ES-I3 (cell line): Measurements from ENCODE around the gene RNF123.
A peak's percentile ranks its signal among the peaks of the same experiment; 100 is the strongest.

ENCODE experiments used
- H3K36me3 ChIP-seq: 2 replicates; pipeline ENCODE4 v1.6.1; 2013; ENCODE audit warnings: mild to moderate bottlenecking, low read length, control low read depth, moderate library complexity; ENCODE audit not compliant: insufficient read depth
- H3K4me1 ChIP-seq: 2 replicates; pipeline ENCODE4 v1.6.1; 2013; ENCODE audit warnings: mild to moderate bottlenecking, control low read depth, low read length; ENCODE audit not compliant: insufficient read depth
- H3K9ac ChIP-seq: 2 replicates; pipeline ENCODE4 v1.6.1; 2013; ENCODE audit warnings: low read depth, mild to moderate bottlenecking, low read length, moderate library complexity
- H3K9me3 ChIP-seq: 2 replicates; pipeline ENCODE4 v1.6.1; 2013; ENCODE audit warnings: mild to moderate bottlenecking, low read length, moderate library complexity; ENCODE audit not compliant: control insufficient read depth, insufficient read depth

RNF123 gene

GRCh38 chr3:49689046-49689907 lies at the start of gene RNF123, which contains the start of gene MST1:
Gene RNF123 (plus strand): TSS chr3:49689557. CDS start chr3:49691166, 1,609 bp downstream.
Gene MST1 (minus strand): TSS chr3:49689474. CDS start chr3:49688691, 783 bp downstream.
- no peaks in the 10 kb centered on the region for H3K4me1 ChIP-seq
- peak within 1 kb of the TSS; percentile 98 for H3K9ac ChIP-seq
- no peaks in the 10 kb centered on the region for H3K9me3 ChIP-seq
- no peaks in the 10 kb centered on the region for H3K36me3 ChIP-seq

DNA sequence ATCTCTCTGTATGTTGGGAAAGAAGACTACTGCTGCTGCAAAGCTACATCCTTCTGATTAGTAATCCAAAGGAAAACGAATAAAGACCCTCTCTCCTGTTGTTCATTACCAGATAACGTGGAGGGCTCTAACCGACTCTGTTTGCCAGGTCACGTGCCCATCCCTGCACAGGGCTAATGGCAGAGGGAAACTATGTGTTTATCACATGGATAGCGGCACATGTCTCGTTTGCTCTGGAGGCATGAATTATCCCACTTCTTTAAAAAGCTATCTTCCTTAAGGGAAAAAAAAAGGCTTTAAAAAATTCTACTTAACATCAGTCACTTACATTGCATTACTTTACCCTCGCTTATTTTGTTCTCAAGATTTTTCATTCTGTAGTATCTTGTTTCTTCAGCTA lies 48.1 kb upstream of the RNF123 start:
- Histone ChIP-seq H3K36me3 (no peaks in the 10 kb centered on the region), H3K4me1 (peaks cover 6% of the 10 kb centered on the region; the same call in 1 of the 2 replicates), H3K9me3 (no peaks in the 10 kb centered on the region), H3K9ac (no peak overlapping the region)

GRCh38 chr3:49641921-49642707 lies 47.2 kb upstream of the RNF123 start:
- H3K4me1 ChIP-seq: peaks cover 6% of the 10 kb centered on the region; the same call in 1 of the 2 replicates
- no peaks in the 10 kb centered on the region for H3K36me3 ChIP-seq
- no peaks in the 10 kb centered on the region for H3K9me3 ChIP-seq
- H3K9ac ChIP-seq: no peak overlapping the region

GRCh38 chr3:49642708-49643145 lies 46.6 kb upstream of the RNF123 start:
- no peak overlapping the region for H3K9ac ChIP-seq
- no peaks in the 10 kb centered on the region for H3K9me3 ChIP-seq
- peaks cover 10% of the 10 kb centered on the region; the same call in 1 of the 2 replicates for H3K4me1 ChIP-seq
- H3K36me3 ChIP-seq: no peaks in the 10 kb centered on the region

DNA sequence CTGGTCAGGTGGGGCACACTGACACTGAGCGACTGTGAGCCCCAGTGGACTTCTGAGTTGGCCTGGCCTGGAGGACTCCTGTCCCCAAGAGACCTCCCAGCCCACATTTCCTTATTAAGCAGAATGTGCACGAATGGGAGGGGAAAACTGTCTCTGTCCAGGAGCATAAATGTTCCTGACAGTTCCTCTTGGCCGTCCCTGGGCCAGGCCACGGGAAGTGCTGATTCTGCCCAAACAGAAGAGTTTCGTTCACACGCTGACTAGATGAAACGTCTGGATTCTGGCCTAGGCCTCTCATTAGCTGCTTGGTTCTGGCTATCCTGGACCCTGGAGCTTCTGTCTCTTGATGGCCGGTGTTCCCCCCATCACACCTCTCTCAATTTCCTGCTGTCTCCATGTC lies 44.7 kb upstream of the RNF123 start:
- Histone ChIP-seq H3K9me3 (no peaks in the 10 kb centered on the region), H3K9ac (no peak overlapping the region), H3K4me1 (peaks cover 6% of the 10 kb centered on the region; the same call in 1 of the 2 replicates), H3K36me3 (no peaks in the 10 kb centered on the region)

DNA sequence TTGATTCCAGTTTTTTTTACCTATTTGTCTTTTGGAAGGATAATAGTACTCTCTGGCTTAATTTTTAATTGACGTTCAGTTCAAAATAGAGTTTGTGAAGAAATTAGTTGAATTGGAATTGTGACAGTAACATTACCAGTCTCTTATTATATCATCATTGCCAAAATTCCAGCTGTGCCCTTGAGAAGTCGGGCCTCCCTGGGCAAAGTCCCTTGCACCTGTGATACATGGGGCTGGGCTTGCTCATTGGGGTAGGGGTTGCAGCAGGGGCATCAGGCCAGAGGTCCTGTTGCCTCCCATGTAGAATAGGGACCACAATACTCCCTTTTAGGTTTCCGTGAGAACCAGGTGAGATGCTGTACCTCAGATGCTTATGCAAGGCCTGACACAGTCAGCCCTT lies 43.1 kb upstream of the RNF123 start:
- Histone ChIP-seq H3K4me1 (peaks cover 6% of the 10 kb centered on the region; the same call in 1 of the 2 replicates), H3K9me3 (no peaks in the 10 kb centered on the region), H3K36me3 (no peaks in the 10 kb centered on the region), H3K9ac (no peak overlapping the region)

- Histone ChIP-seq H3K4me1 (peaks cover 6% of the 10 kb centered on the region; the same call in 1 of the 2 replicates), H3K9me3 (no peaks in the 10 kb centered on the region), H3K36me3 (no peaks in the 10 kb centered on the region), H3K9ac (no peak overlapping the region)
These were observed 41.6 kb upstream of the RNF123 start for GRCh38 chr3:49647741-49648140.

GRCh38 chr3:49648354-49649019 lies 40.9 kb upstream of the RNF123 start:
- H3K36me3 ChIP-seq: no peaks in the 10 kb centered on the region
- peaks cover 6% of the 10 kb centered on the region; the same call in 1 of the 2 replicates for H3K4me1 ChIP-seq
- no peaks in the 10 kb centered on the region for H3K9me3 ChIP-seq
- no peak overlapping the region for H3K9ac ChIP-seq

- H3K4me1 ChIP-seq: peaks cover 6% of the 10 kb centered on the region; the same call in 1 of the 2 replicates
- no peak overlapping the region for H3K9ac ChIP-seq
These were observed 39.8 kb upstream of the RNF123 start for GRCh38 chr3:49649576-49649975.

DNA sequence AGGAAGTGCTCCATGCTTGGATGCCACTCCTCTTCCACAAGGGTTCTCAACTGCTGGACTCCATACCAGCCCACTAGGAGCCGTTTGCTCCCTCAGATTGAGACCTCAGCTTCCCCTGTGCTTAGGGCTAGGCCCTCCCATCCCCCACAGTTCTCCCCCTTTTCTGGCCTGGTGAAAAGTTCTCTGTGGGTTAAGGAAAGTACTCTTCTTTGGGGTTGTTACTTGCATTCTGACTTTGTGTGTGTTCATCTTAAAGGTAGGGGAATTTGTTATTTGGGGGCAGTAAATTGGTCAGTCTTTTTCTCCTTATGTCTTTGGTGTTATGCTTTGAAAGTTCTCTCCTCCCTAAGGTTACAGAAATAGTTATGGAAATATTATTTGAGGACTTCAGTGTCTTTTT lies 39.2 kb upstream of the RNF123 start:
- no peaks in the 10 kb centered on the region for H3K9me3 ChIP-seq
- H3K36me3 ChIP-seq: no peaks in the 10 kb centered on the region
- no peak overlapping the region for H3K9ac ChIP-seq
- H3K4me1 ChIP-seq: peaks cover 6% of the 10 kb centered on the region; the same call in 1 of the 2 replicates

More at GRCh38 chr3:49649576-49649975, 39.8 kb upstream of the RNF123 start:
- H3K9me3 ChIP-seq: no peaks in the 10 kb centered on the region
- H3K36me3 ChIP-seq: no peaks in the 10 kb centered on the region

- Histone ChIP-seq H3K4me1 (peaks cover 6% of the 10 kb centered on the region; the same call in 1 of the 2 replicates), H3K9ac (no peak overlapping the region), H3K9me3 (no peaks in the 10 kb centered on the region), H3K36me3 (no peaks in the 10 kb centered on the region)
These were observed 38.7 kb upstream of the RNF123 start for GRCh38 chr3:49650637-49651036.

DNA sequence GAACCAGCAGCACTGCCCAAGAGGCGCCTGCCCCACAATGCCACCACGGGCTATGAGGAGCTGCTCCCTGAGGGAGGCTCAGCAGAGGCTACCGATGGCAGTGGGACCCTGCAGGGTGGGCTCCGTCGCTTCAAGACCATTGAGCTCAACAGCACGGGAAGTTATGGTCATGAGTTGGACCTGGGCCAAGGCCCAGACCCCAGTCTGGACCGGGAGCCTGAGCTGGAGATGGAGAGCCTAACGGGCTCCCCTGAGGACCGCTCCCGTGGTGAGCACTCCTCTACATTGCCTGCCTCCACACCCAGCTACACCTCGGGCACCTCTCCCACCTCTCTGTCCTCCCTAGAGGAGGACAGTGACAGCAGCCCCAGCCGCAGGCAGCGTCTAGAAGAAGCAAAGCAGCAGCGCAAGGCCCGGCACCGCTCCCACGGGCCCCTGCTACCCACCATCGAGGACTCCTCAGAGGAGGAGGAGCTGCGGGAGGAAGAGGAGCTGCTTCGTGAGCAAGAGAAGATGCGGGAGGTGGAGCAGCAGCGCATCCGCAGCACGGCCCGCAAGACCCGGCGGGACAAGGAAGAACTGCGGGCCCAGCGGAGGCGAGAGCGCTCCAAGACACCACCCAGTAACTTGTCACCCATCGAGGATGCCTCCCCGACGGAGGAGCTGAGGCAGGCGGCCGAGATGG lies 37.0 kb upstream of the RNF123 start:
- no peaks in the 10 kb centered on the region for H3K9me3 ChIP-seq
- H3K4me1 ChIP-seq: peaks cover 5% of the 10 kb centered on the region; the same call in 1 of the 2 replicates
- H3K9ac ChIP-seq: no peak overlapping the region
- no peaks in the 10 kb centered on the region for H3K36me3 ChIP-seq

DNA sequence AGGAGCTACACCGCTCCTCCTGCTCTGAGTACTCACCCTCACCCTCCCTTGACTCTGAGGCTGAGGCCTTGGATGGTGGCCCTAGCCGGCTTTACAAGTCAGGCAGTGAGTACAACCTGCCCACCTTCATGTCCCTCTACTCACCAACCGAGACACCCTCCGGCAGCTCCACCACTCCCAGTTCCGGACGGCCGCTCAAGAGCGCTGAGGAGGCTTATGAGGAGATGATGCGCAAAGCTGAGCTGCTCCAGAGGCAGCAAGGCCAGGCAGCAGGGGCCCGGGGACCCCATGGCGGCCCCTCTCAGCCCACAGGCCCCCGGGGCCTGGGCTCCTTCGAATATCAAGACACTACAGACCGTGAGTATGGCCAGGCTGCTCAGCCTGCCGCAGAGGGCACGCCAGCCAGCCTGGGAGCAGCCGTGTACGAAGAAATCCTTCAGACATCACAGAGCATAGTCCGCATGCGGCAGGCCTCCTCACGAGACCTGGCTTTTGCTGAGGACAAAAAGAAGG lies 36.4 kb upstream of the RNF123 start:
- Histone ChIP-seq H3K9me3 (no peaks in the 10 kb centered on the region), H3K4me1 (no peaks in the 10 kb centered on the region; the same call in 1 of the 2 replicates), H3K9ac (no peak overlapping the region), H3K36me3 (no peaks in the 10 kb centered on the region)
